Measurements from ENCODE around the gene LRRN4.
A peak's percentile ranks its signal among the peaks of the same experiment; 100 is the strongest.

The LRRN4 gene

GRCh38 chr20:6053776-6054688 is at the start of gene LRRN4:
TSS of gene LRRN4 (minus strand) at chr20:6054060. CDS start at chr20:6052799, 1,261 bp downstream.
- DNase-seq: peak; percentile 35

GRCh38 chr20:6103301-6103700 is 49.4 kb upstream of the LRRN4 start:
- DNase-seq: no peak

GRCh38 chr20:6101346-6101745 is 47.5 kb upstream of the LRRN4 start:
- no peak for DNase-seq

GRCh38 chr20:6100246-6100645 is 46.4 kb upstream of the LRRN4 start:
- no peak for DNase-seq

- no peak for DNase-seq
These were observed 46.0 kb upstream of the LRRN4 start for GRCh38 chr20:6099819-6100218.

- no peak for DNase-seq
These were observed 41.5 kb upstream of the LRRN4 start for GRCh38 chr20:6095409-6095808.

- DNase-seq: no peak
These were observed 40.7 kb upstream of the LRRN4 start for GRCh38 chr20:6094565-6094964.

- DNase-seq: no peak
These were observed 40.2 kb upstream of the LRRN4 start for GRCh38 chr20:6094063-6094462.

GRCh38 chr20:6091661-6092060 is 37.8 kb upstream of the LRRN4 start:
- DNase-seq: no peak

GRCh38 chr20:6086868-6087267 is 33.0 kb upstream of the LRRN4 start:
- DNase-seq: no peak

- DNase-seq: no peak
These were observed 30.1 kb upstream of the LRRN4 start for GRCh38 chr20:6083926-6084325.

- DNase-seq: no peak
These were observed 27.4 kb upstream of the LRRN4 start for GRCh38 chr20:6081236-6081635.

- no peak for DNase-seq
These were observed 25.2 kb upstream of the LRRN4 start for GRCh38 chr20:6079016-6079415.

GRCh38 chr20:6075428-6076219 is 21.8 kb upstream of the LRRN4 start:
- DNase-seq: peak; percentile 36

- DNase-seq: no peak
These were observed 20.9 kb upstream of the LRRN4 start for GRCh38 chr20:6074784-6075183.

- DNase-seq: no peak
These were observed 20.3 kb upstream of the LRRN4 start for GRCh38 chr20:6074145-6074561.

- no peak for DNase-seq
These were observed 17.2 kb upstream of the LRRN4 start for GRCh38 chr20:6070829-6071695.

- no peak for DNase-seq
These were observed 15.8 kb upstream of the LRRN4 start for GRCh38 chr20:6069669-6070068.

GRCh38 chr20:6067763-6068318 is 14.0 kb upstream of the LRRN4 start:
- no peak for DNase-seq

GRCh38 chr20:6066582-6066981 is 12.7 kb upstream of the LRRN4 start:
- DNase-seq: no peak

GRCh38 chr20:6061544-6061943 is 7.7 kb upstream of the LRRN4 start:
- DNase-seq: no peak

- DNase-seq: no peak
These were observed 6.4 kb upstream of the LRRN4 start for GRCh38 chr20:6060213-6060612.

Measured in eye (tissue), 1 donor.